Nephron progenitor cell (in vitro differentiated cells): ENCODE data around the gene FBLIM1.

Experiments
- DNase-seq: peaks from one replicate; pipeline ENCODE4 v3.0.0; 2021
- H3K27ac Mint-ChIP-seq: 2 replicates; pipeline ENCODE4 v1.8.0; 2021; ENCODE audit warnings: mild to moderate bottlenecking, moderate library complexity, mixed read lengths
- H3K27me3 Mint-ChIP-seq: 2 replicates; pipeline ENCODE4 v1.8.0; 2021; ENCODE audit warnings: mild to moderate bottlenecking, low read depth, mixed read lengths; ENCODE audit not compliant: poor library complexity
- H3K36me3 Mint-ChIP-seq: 2 replicates; pipeline ENCODE4 v1.8.0; 2021; ENCODE audit warnings: low read depth, mixed read lengths
- H3K4me1 Mint-ChIP-seq: 2 replicates; pipeline ENCODE4 v1.8.0; 2021; ENCODE audit warnings: mixed read lengths
- H3K4me3 Mint-ChIP-seq: 2 replicates; pipeline ENCODE4 v1.8.0; 2021; ENCODE audit warnings: mild to moderate bottlenecking, moderate library complexity, mixed read lengths
- H3K9me3 Mint-ChIP-seq: 2 replicates; pipeline ENCODE4 v1.8.0; 2021; ENCODE audit warnings: mild to moderate bottlenecking, moderate library complexity, mixed read lengths
- CTCF ChIP-seq: fragments of 200-600 bp; sonication (generic); IDR thresholded peaks from 2 replicates; pipeline ENCODE4 v1.5.0; 2021; ENCODE audit warnings: antibody characterized with exemption

FBLIM1 gene

DNA sequence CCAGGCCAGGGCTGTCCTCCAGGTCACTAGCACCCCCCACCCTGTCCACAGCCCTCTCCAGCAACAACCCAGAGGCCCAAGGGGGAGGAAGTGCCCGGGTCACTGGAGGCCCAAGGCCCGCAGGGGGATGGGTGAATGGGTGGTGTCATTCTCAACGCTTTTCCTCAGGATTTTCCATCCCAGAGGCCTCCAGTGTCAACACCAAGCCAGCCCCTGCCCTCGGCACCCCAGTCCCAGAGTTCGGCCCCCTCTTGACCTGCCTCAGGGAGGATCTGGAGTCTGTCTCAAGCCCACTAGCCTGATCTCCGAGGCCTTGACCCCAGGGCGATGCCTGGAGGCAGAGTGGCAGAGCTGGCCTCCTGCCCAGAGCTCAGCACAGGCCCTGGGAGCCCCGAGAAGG, 11.2 kb upstream of the FBLIM1 start:
- H3K36me3 Mint-ChIP-seq = no peaks in the 10 kb centered on the region
- TF ChIP-seq CTCF = no peak
- peaks cover 6% of the 10 kb centered on the region for H3K27me3 Mint-ChIP-seq
- no peak for DNase-seq
- peaks cover 46% of the 10 kb centered on the region for H3K4me1 Mint-ChIP-seq
- no peak overlapping the region for H3K27ac Mint-ChIP-seq
- no peaks in the 10 kb centered on the region for H3K9me3 Mint-ChIP-seq
- H3K4me3 Mint-ChIP-seq = no peak overlapping the region

DNA sequence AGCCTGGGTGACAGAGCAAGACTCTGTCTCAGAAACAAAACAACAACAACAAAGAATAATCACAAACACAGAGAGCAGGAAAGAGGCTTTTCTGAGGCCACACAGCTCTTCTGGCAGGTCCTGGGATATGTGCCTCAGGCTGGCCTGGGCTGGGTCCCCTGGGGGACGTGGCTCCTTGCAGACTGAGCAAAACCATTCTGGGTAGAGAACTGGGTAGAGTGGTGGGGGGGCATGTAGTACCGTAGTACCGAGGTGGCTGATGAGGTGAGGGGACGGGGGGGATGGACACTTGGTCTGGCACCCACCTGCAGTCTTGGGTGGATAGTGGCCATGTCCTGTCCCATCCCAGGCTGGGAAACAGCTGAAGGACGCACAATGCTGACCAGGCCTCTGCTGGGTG, 10.3 kb upstream of the FBLIM1 start:
- H3K4me1 Mint-ChIP-seq = peaks cover 45% of the 10 kb centered on the region
- H3K9me3 Mint-ChIP-seq = no peaks in the 10 kb centered on the region
- H3K36me3 Mint-ChIP-seq = no peaks in the 10 kb centered on the region
- peaks cover 9% of the 10 kb centered on the region for H3K27me3 Mint-ChIP-seq
- H3K4me3 Mint-ChIP-seq = no peak overlapping the region
- DNase-seq = no peak
- no peak overlapping the region for H3K27ac Mint-ChIP-seq
- TF ChIP-seq CTCF = no peak

DNA sequence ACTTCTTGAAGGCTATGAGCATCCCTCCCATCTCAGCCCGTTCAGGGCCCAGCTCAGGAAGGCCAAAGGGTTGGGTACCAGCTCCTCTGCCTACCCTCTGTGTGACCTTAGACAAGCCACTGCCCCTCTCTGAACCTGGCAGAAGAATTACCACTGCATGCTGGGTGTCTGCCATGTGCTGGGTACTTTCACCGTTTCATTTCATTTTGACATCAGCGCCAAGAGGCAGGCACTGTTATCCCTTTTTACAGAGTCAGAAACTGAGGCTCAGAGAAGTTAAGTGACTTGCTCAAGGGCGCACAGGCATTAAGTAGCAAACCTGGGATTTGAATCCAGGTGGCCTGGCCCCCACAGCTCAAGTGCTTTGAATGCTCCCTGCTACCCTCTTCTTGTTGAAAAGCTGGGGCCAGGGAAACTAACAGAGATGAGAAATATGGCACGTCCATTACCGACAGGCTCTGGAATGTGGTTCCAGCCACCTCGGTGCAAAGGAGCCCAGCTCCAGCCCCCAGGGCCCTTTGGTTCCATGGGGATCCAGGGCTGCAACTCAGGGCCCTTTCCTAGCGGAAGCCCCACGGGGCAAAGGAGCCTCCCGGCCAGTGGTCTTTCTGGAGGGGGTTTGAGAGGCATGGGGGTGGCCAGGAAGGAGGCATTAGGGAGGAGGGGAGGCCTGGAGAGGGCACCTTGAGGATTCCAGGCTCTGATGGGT, 9.8 kb upstream of the FBLIM1 start:
- H3K4me1 Mint-ChIP-seq = peaks cover 47% of the 10 kb centered on the region
- no peaks in the 10 kb centered on the region for H3K9me3 Mint-ChIP-seq
- TF ChIP-seq CTCF = no peak
- no peak overlapping the region for H3K4me3 Mint-ChIP-seq
- H3K27ac Mint-ChIP-seq = no peak overlapping the region
- DNase-seq = no peak
- peaks cover 9% of the 10 kb centered on the region for H3K27me3 Mint-ChIP-seq
- no peaks in the 10 kb centered on the region for H3K36me3 Mint-ChIP-seq

GRCh38 chr1:15749399-15750291, 8.9 kb upstream of the FBLIM1 start:
- no peak for DNase-seq
- Mint-ChIP-seq H3K4me3 (no peak overlapping the region), H3K9me3 (no peaks in the 10 kb centered on the region), H3K27ac (no peak overlapping the region), H3K36me3 (no peaks in the 10 kb centered on the region), H3K27me3 (peaks cover 9% of the 10 kb centered on the region), H3K4me1 (peaks cover 43% of the 10 kb centered on the region)
- TF ChIP-seq CTCF = no peak

DNA sequence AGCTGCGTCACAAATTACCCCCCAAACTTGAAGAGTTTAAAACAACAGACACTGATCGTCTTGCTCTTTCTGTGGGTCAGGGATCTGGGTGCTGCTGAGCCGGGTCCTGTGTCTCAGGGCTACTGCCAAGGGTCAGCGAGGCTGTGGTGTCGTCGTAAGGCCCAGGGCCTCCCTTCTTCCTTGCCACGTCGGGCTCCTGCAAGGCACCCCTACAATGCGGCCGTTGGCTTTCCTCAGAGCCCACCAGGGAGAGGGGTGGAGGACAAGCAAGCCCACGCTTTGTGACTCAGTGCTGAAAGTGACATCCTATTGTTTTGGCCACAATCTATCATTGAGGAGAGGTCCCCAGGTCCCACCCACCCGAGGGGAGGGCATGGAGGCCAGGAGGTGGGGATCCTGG, 7.7 kb upstream of the FBLIM1 start:
- H3K36me3 Mint-ChIP-seq = no peaks in the 10 kb centered on the region
- no peak overlapping the region for H3K27ac Mint-ChIP-seq
- H3K4me1 Mint-ChIP-seq = peaks cover 46% of the 10 kb centered on the region
- DNase-seq = no peak
- H3K9me3 Mint-ChIP-seq = no peaks in the 10 kb centered on the region
- H3K4me3 Mint-ChIP-seq = no peak overlapping the region
- TF ChIP-seq CTCF = no peak
- H3K27me3 Mint-ChIP-seq = peaks cover 11% of the 10 kb centered on the region
